Activated CD8-positive, alpha-beta memory T cell treated with anti-CD3 and anti-CD28 coated beads for 24 hours (primary cell): ENCODE results near the gene PCGF2.
A peak's percentile ranks its signal among the peaks of the same experiment; 100 is the strongest.
"Not testable (repeated sequence)": the region's sequence is repeated elsewhere in the genome, so short reads cannot be mapped to it uniquely, and the experiment has no call there.

Experiments used
- DNase-seq: peaks from one replicate; pipeline ENCODE4 v3.0.0-alpha.2; 2020

Gene PCGF2

GRCh38 chr17:38733982-38734973, 13.9 kb downstream of the PCGF2 start:
- no peak for DNase-seq

- DNase-seq = no peak
Observed at GRCh38 chr17:38733282-38733981, 14.7 kb downstream of the PCGF2 start.

GRCh38 chr17:38732376-38733281, 15.5 kb downstream of the PCGF2 start:
- no peak for DNase-seq

GRCh38 chr17:38731526-38732294, 16.4 kb downstream of the PCGF2 start:
- DNase-seq = no peak

- peak; percentile 79 for DNase-seq
Observed at GRCh38 chr17:38730526-38731379, 17.4 kb downstream of the PCGF2 start.

- DNase-seq = peak; percentile 92
Observed at GRCh38 chr17:38729886-38730525, 18.1 kb downstream of the PCGF2 start, which contains the start of gene CISD3. CISD3 (plus strand) TSS chr17:38730341; CDS start chr17:38730359, 18 bp downstream.

- no peak for DNase-seq
Observed at GRCh38 chr17:38729368-38729885, 18.7 kb downstream of the PCGF2 start.

GRCh38 chr17:38728290-38728831, 19.8 kb downstream of the PCGF2 start:
- DNase-seq = peak; percentile 84

GRCh38 chr17:38727736-38728135, 20.4 kb downstream of the PCGF2 start:
- DNase-seq = peak; percentile 86

GRCh38 chr17:38726145-38726544, 22.0 kb downstream of the PCGF2 start:
- not testable (repeated sequence) for DNase-seq

- DNase-seq = no peak
Observed at GRCh38 chr17:38725066-38725465, 23.1 kb downstream of the PCGF2 start.

- no peak for DNase-seq
Observed at GRCh38 chr17:38724337-38724988, 23.7 kb downstream of the PCGF2 start.

GRCh38 chr17:38721802-38722201, 26.3 kb downstream of the PCGF2 start:
- no peak for DNase-seq

- no peak for DNase-seq
Observed at GRCh38 chr17:38720941-38721340, 27.2 kb downstream of the PCGF2 start.

GRCh38 chr17:38719943-38720641, 28.0 kb downstream of the PCGF2 start:
- DNase-seq = no peak

- no peak for DNase-seq
Observed at GRCh38 chr17:38719289-38719942, 28.7 kb downstream of the PCGF2 start.

- DNase-seq = no peak
Observed at GRCh38 chr17:38717139-38717745, 30.9 kb downstream of the PCGF2 start.
